A549 (cell line): ENCODE results near the gene PRKAG2. TPM values are rescaled to one million over a fixed set of nuclear protein-coding genes. Genes with fewer than 3 reads are reported as not detected.

Experiments used
- ATAC-seq, 2 experiments: fragments of 200-7000 bp in 1 of 2; fragments of >200 bp in 1 of 2; cut with Nextera tagmentation in 1 of 2; cut with Tn5 transposase in 1 of 2; 3 replicates each; pipeline versions ENCODE4 v1.8.0 to v1.9.1; 2018 to 2020; ENCODE audit warnings: mild to moderate bottlenecking in 1 of 2, moderate library complexity in 1 of 2
- CTCF ChIA-PET: fragments of 300-600 bp; sonication (Branson Sonifier 250); formaldehyde crosslinking; extraction: SDS; loops from one replicate; lab custom pipeline; 2021; ENCODE audit warnings: antibody characterized with exemption, inconsistent platforms; lab: Yijun Ruan, JAX
- POLR2A ChIA-PET: fragments of 350-600 bp; formaldehyde crosslinking; extraction: SDS; loops from one replicate; lab custom pipeline; 2021; ENCODE audit warnings: antibody characterized with exemption, inconsistent platforms; lab: Yijun Ruan, JAX
- DNase-seq, 2 experiments: peaks; one replicate each; pipeline versions ENCODE4 v3.0.0 to v3.0.0-alpha.2; 2011 to 2016; ENCODE audit warnings: low read depth in 1 of 2, low spot score in 1 of 2
- FAIRE-seq: peaks from 2 replicates; lab custom pipeline; 2011; peaks lifted over from hg19 to GRCh38; lab: Jason Lieb, UNC
- H3K27ac ChIP-seq, 2 experiments: fragments of >200 bp; sonication (Bioruptor Twin); formaldehyde crosslinking; 3 replicates each; pipeline ENCODE4 v1.5.1; 2016 to 2017
- H3K4me1 ChIP-seq: fragments of >200 bp; sonication (Bioruptor Twin); formaldehyde crosslinking; 3 replicates; pipeline ENCODE4 v1.6.1; 2016
- H3K4me2 ChIP-seq: fragments of >200 bp; sonication (Bioruptor Twin); formaldehyde crosslinking; 3 replicates; pipeline ENCODE4 v1.6.1; 2016
- H3K4me3 ChIP-seq: fragments of >200 bp; sonication (Bioruptor Twin); formaldehyde crosslinking; 3 replicates; pipeline ENCODE4 v1.5.1; 2016
- H3K9me3 ChIP-seq: fragments of >200 bp; sonication (Bioruptor Twin); formaldehyde crosslinking; 3 replicates; pipeline ENCODE4 v1.6.1; 2016
- ATOH8 ChIP-seq: fragments of 250-450 bp; sonication (Bioruptor Pico); IDR thresholded peaks from 2 replicates; pipeline ENCODE4 v1.5.0; 2020; ENCODE audit warnings: low read depth, mild to moderate bottlenecking, moderate library complexity
- BCL3 ChIP-seq: fragments of >200 bp; sonication (Bioruptor Twin); formaldehyde crosslinking; IDR thresholded peaks from 3 replicates; pipeline ENCODE4 v1.6.1; 2016
- CBX2 ChIP-seq: fragments of 200-600 bp; sonication (generic); IDR thresholded peaks from 2 replicates; pipeline ENCODE4 v1.6.1; 2016; ENCODE audit warnings: low read depth, mild to moderate bottlenecking, borderline replicate concordance
- CHD2 ChIP-seq: fragments of 150-350 bp; IDR thresholded peaks from 2 replicates; pipeline ENCODE4 v1.6.1; 2014; ENCODE audit warnings: low read length; ENCODE audit not compliant: partially characterized antibody
- E2F6 ChIP-seq: IDR thresholded peaks from 2 replicates; pipeline ENCODE4 v1.6.1; 2012; ENCODE audit warnings: low read depth, borderline replicate concordance
- EP300 ChIP-seq, 2 experiments: fragments of >200 bp; sonication (Bioruptor Twin); formaldehyde crosslinking; IDR thresholded peaks; 2 replicates in 1 of 2; 3 replicates in 1 of 2; pipeline ENCODE4 v1.6.1; 2016 to 2017
- FOSB ChIP-seq: fragments of 250-450 bp; sonication (Bioruptor Pico); IDR thresholded peaks from 2 replicates; pipeline ENCODE4 v1.5.0; 2020; ENCODE audit warnings: mild to moderate bottlenecking, moderate library complexity
- HMGXB4 ChIP-seq: fragments of 250-450 bp; sonication (Bioruptor Pico); IDR thresholded peaks from 2 replicates; pipeline ENCODE4 v1.5.0; 2021; ENCODE audit warnings: mild to moderate bottlenecking, moderate library complexity, borderline replicate concordance
- KDM1A ChIP-seq: fragments of 200-600 bp; sonication (generic); IDR thresholded peaks from 2 replicates; pipeline ENCODE4 v1.6.1; 2016; ENCODE audit warnings: low read depth, mild to moderate bottlenecking
- MAZ ChIP-seq: fragments of 150-350 bp; IDR thresholded peaks from 2 replicates; pipeline ENCODE4 v1.6.1; 2014; ENCODE audit warnings: antibody characterized with exemption, low read depth, low read length, borderline replicate concordance
- PBX3 ChIP-seq: IDR thresholded peaks from 2 replicates; pipeline ENCODE4 v1.6.1; 2012
- POLR2AphosphoS2 ChIP-seq: conservative IDR thresholded peaks from 2 replicates; pipeline ENCODE4 v1.6.1; 2012; ENCODE audit warnings: low read length, improper control_type of control experiment, inconsistent platforms
- SMC3 ChIP-seq: fragments of >200 bp; sonication (Bioruptor Twin); formaldehyde crosslinking; IDR thresholded peaks from 3 replicates; pipeline ENCODE4 v1.6.1; 2018; ENCODE audit warnings: inconsistent platforms
- SREBF2 ChIP-seq: fragments of 450-650 bp; IDR thresholded peaks from 2 replicates; pipeline ENCODE4 v1.6.1; 2014; ENCODE audit warnings: mild to moderate bottlenecking, moderate library complexity
- TFCP2L1 ChIP-seq: fragments of 250-450 bp; sonication (Bioruptor Pico); IDR thresholded peaks from 2 replicates; pipeline ENCODE4 v1.5.0; 2021; ENCODE audit warnings: mild to moderate bottlenecking
- TP53 ChIP-seq: fragments of 250-450 bp; sonication (Bioruptor Pico); IDR thresholded peaks from 2 replicates; pipeline ENCODE4 v1.5.0; 2021; ENCODE audit warnings: mild to moderate bottlenecking, moderate library complexity
- WGBS: methylation state at CpG from one replicate; pipeline ENCODE4 v1.1.6; 2017; ENCODE audit errors: missing lambda C conversion rate; 5-methylcytosine and 5-hydroxymethylcytosine counted together
- polyA plus RNA-seq, 4 experiments: library from polyadenylated mRNA; depleted of rRNA in 3 of 4; stranded (reverse); fragments of >200 nt; fragmentation: RNase III in 1 of 4; extraction: RNeasy Plus Mini Kit Qiagen cat#74134 plus additional on column Dnase treatment in 1 of 4; gene quantifications; 2 replicates in 3 of 4; 3 replicates in 1 of 4; pipeline ENCODE4 v1.2.3, GENCODE V29; 2011 to 2017

The PRKAG2 gene
- polyA plus RNA-seq, 2 of the 4 experiments (the other 2 are of a cell fraction): 26.5 to 31.7 TPM

- Histone ChIP-seq H3K4me1 (peaks cover 8% of the 10 kb centered on the region; the same call in 2 of the 3 replicates), H3K4me3 (no peak overlapping the region), H3K4me2 (no peak overlapping the region), H3K27ac (no peak overlapping the region), H3K9me3 (no peaks in the 10 kb centered on the region)
- ATAC-seq: no peak
- WGBS: 62% methylated on average over 6 of the region's 6 CpGs
- ChIA-PET POLR2A (no interaction called here), CTCF (interaction anchor here (0.8 to 6.0 kb wide), 5 partner anchors 10 to 109 kb away, joined by 3 to 45 read pairs (median 4); no protein-coding TSS in a partner anchor)
- TF ChIP-seq CHD2: no peak
- no peak for TF ChIP-seq EP300 (IDR thresholded peaks at IDR 0.05)
- no peak for TF ChIP-seq TFCP2L1 (CRISPR knock-in tag)
- no peak for TF ChIP-seq HMGXB4 (CRISPR knock-in tag)
- TF ChIP-seq KDM1A: no peak
- no peak for TF ChIP-seq ATOH8
- no peak for TF ChIP-seq PBX3
- no peak for DNase-seq
- FAIRE-seq: no peak
These were observed 7.8 kb downstream of the PRKAG2 start for GRCh38 chr7:151869109-151869428.

GRCh38 chr7:151868396-151869108 is 8.4 kb downstream of the PRKAG2 start:
- WGBS: 83% methylated on average over 23 of the region's 23 CpGs
- FAIRE-seq (no peak), DNase-seq (no peak), ATAC-seq (no peak)
- Histone ChIP-seq H3K4me1 (peaks cover 8% of the 10 kb centered on the region; the same call in 2 of the 3 replicates), H3K4me3 (no peak overlapping the region), H3K4me2 (no peak overlapping the region), H3K9me3 (no peaks in the 10 kb centered on the region), H3K27ac (no peak overlapping the region)
- TF ChIP-seq CBX2 (no peak), PBX3 (no peak), SMC3 (no peak), FOSB (CRISPR knock-in tag) (no peak), SREBF2 (no peak), POLR2AphosphoS2 (no peak), E2F6 (no peak), MAZ (no peak), BCL3 (no peak), TP53 (no peak)
- CTCF ChIA-PET: interaction anchor here (0.7 to 6.0 kb wide), 6 partner anchors 10 to 109 kb away, joined by 3 to 45 read pairs (median 4); no protein-coding TSS in a partner anchor
- POLR2A ChIA-PET: no interaction called here
